HG02798 (cell line): Measurements from ENCODE around the gene FMN2.

ENCODE experiments used
- ATAC-seq: cut with Tn5 transposase; IDR thresholded peaks from one replicate; pipeline ENCODE4 v1.9.1; 2021; ENCODE audit warnings: mild to moderate bottlenecking; ENCODE audit not compliant: unreplicated experiment, poor library complexity

Gene FMN2

DNA sequence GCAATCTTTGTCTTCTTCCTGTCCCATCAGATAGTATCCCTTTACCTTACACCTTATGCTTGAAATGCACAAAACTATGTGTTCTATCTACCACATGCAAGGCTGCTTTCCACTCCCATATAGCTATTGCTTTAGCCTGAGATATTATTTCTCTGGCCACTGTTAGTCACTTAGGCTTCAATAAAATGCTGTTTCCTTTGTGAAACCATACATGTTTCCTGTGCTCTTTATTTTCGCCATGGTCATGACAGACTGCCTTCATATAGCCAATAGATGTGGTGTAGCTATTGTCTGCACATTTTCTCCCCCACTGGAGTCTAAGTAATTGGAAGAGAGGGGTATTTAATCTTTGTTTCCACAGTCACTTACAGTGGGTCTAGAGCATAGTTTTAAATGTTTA lies 411.9 kb downstream of the FMN2 start:
- ATAC-seq, result no peak

DNA sequence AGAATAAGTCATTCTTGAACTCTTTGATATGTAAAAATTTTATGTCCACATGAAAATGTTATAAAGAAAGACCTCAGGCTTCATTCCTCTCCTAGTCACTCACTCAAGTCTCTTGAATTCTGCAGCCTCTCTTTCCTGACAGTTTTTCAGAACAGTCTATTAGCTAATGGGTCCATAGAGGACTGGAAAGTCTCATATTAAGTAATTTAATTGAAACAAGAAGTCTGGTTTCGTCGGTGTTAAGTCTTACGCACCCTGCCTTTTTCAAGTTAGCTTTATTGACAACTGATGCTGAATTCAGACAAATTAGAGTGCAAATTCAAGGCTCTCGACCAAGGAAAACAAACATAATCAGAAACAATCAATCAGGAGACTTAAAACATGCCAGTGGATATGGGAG lies 414.5 kb downstream of the FMN2 start:
- no peak for ATAC-seq

DNA sequence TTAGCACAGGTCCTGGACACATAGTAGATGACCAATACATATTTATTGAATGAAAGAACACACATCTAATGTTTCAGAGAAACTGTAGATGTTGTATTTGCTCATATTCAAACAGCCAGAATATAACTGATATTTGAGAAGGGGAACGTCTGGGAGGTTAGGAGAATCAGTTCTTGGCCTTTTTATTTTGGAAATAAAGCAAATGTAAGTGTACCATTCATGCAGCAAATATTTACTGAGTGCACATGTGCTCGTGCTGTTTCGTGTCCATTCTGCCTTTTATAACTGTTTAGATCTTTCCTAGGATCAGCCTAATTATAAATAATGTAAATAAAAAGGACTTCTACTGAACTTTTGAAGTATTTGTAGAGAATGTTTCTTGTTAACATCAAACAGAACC lies 416.5 kb downstream of the FMN2 start:
- ATAC-seq, result no peak

DNA sequence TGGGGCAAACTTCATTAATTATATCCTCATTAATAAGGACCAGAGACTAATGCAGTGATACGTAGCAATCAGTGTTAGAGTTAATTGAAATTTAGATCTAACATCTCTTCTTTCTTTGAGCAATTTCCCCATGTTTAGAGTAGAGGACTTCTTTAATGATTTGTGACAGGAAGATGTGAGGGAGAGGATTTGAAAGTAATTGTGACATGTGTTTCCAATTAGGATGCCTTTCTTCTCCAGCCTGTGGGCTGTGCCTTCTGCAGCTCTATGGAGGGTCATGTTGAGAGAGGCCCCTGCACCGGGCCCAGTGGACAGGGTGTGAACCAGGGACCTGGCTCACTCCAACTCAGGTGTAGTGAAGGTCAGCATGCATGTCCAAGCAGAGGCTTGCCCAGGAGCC lies 417.3 kb downstream of the FMN2 start:
- ATAC-seq, result no peak

DNA sequence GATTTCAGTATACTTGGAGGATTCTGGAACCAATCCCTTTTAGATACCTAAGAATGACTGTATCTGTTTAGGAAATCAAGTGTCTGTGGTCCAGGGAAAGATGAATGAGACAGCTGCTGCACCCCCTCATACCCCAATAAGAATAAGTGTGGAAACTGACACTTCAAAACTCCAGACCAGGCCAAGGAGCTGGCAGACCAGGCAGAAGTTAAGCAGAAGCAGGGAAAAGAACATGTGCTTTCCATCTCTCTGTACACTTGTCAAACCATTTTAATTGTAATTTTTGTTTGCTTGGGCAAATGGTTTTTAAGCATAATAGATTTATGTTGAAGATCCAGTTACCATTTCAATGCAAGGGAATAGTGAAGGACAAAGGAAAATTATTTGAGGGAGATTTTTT lies 420.1 kb downstream of the FMN2 start:
- ATAC-seq, result no peak

DNA sequence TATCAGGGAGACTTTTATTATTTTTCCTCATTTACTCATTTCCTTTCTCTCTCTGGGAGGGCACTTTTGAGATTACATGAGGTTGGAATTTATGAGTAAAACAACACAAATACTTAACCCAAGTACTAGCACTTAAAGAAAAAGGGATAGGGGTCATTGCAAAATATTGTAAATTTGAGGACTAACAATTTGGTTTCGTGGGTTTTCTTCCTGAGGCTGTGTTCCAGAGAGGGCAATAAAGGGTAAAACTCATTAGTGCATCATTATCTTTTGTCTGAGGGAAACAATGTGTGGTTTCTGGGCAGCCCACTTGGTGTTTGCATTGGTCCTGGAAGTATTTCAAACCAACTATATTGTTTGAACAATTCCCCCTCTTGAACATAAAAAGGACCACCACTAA lies 423.8 kb downstream of the FMN2 start:
- no peak for ATAC-seq

DNA sequence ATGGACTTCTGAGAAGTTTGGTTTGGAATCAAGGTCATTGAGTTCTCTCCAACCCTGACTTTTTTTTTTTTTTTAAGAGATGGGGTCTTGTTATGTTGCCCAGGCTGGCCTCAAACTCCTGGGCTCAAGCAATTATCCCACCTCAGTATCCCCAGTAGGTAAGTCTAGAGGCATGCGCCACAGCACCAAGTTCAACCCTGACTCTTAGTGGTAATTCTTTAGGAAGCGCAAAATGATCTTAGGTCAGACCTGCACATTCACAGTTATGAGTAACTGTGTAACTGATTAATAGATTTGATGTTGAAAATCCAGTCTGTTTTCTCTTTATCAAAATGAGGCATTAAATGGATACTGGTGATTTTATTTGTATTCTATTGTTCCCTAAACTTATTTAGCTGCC lies 424.4 kb downstream of the FMN2 start:
- no peak for ATAC-seq

DNA sequence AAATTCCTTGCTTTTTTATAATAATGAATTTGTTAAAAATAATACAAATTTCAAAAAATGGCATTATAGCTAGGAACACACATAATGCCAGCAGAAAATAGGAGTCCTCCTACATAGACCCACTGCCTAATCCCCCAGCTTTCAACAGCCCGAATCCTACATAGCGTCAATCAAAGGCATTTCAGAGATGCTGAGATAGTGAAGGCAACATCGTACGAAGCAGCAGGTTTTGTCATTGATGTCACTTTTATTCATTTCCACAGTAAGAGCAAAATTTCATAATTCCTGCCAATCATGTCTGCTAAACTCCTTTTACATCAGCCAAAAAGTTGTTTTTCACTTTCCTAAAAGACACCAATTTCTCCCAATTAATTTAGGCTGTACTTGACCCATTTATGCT lies 426.2 kb downstream of the FMN2 start:
- no peak for ATAC-seq

DNA sequence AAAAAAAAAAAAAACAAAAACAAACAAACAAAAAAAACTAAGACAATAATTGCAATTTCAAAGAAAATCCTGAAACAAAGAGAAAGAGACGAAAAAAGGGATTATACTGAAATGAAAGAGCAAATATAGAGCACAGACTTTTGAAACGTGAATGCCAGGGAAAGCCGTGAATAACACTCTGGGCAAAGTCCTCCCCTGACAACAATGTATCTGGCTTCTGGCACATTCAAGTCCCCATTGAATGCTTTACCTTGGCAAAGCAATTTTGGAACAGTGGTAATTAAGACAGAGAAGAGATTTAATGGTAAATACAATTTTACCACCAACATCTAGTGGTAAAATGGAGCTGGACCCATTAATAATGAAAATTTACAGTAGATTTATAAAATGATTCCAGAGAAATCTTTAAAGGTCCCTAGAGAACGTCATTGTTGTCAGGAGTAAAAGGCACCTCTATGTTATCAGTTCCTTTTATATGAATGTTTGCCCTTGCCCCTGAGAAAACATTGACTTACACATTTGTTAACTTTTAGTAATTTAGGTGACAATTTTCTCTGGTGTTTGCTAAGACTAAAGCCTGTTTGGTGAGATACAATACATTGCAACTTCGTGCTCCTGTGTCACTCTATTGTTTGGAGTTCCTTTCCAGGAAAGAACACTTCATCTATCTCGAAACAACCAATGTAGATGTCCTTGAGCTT lies 430.6 kb downstream of the FMN2 start:
- no peak for ATAC-seq

DNA sequence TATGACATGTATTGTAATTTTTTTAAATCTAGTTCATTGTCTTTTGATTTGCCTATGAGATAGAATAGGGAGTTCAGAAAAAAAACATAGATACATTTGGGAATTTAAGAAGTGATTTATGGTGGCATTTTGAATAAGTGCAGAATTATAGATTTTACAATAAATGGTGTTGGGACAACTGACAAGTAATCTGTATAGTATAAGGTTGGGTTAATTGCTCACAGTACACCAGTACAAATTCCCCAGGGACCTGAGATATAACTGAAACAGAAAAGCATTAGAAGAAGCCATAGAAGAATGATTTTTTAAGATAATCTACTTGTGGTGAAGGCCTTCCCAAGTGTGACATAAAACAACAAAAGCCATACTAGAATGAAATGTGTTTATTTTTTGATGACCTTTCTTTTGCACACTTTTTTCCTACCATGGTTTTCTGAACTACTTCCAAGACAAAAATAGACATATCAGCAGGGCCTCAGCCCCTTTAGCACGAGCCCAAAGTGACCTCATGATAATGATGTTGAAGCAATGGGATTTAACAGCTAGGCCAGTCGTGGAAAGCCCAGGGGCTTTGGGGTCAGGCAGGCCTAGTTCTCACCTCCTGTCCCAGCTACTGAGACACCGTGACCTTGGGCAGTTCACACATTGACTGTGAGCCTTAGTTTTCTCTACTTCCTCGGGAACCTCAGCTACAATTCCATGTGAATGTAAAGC lies 432.8 kb downstream of the FMN2 start:
- ATAC-seq, result no peak
